BE2C (cell line): ENCODE data around the gene LGMN.
"Not testable (repeated sequence)": the region's sequence is repeated elsewhere in the genome, so short reads cannot be mapped to it uniquely, and the experiment has no call there.

Experiments used
- DNase-seq: peaks from one replicate; pipeline ENCODE4 v3.0.0-alpha.2; 2020
- H3K27me3 ChIP-seq: fragments of 250-450 bp; sonication (Bioruptor Pico); 2 replicates; pipeline ENCODE4 v1.5.1; 2020; ENCODE audit warnings: mild to moderate bottlenecking
- H3K36me3 ChIP-seq: fragments of 250-450 bp; sonication (Bioruptor Pico); 2 replicates; pipeline ENCODE4 v1.5.1; 2020; ENCODE audit warnings: mild to moderate bottlenecking
- H3K4me1 ChIP-seq: fragments of 250-450 bp; sonication (Bioruptor Pico); 2 replicates; pipeline ENCODE4 v1.5.1; 2020
- H3K4me3 ChIP-seq: 2 replicates; pipeline ENCODE4 v1.5.1; 2011; ENCODE audit warnings: low read depth, low read length
- H3K9me3 ChIP-seq: fragments of 250-450 bp; sonication (Bioruptor Pico); 2 replicates; pipeline ENCODE4 v1.5.1; 2020
- CTCF ChIP-seq: IDR thresholded peaks from 2 replicates; pipeline ENCODE4 v1.5.1; 2012; ENCODE audit warnings: mild to moderate bottlenecking, low read depth, low read length

The LGMN gene

GRCh38 chr14:92684801-92685560 lies 63.4 kb downstream of the LGMN start:
- Histone ChIP-seq H3K9me3 (0 out of 2 replicates have a peak, but pooled peaks cover 2% of the 10 kb centered on the region), H3K4me3 (no peak overlapping the region), H3K27me3 (peaks cover 5% of the 10 kb centered on the region; the same call in 1 of the 2 replicates), H3K36me3 (no peaks in the 10 kb centered on the region), H3K4me1 (no peaks in the 10 kb centered on the region)
- DNase-seq: no peak
- no peak for TF ChIP-seq CTCF

- H3K36me3 ChIP-seq: no peaks in the 10 kb centered on the region
- H3K4me1 ChIP-seq: no peaks in the 10 kb centered on the region
- H3K4me3 ChIP-seq: no peak overlapping the region
- H3K27me3 ChIP-seq: peaks cover 4% of the 10 kb centered on the region; the same call in 1 of the 2 replicates
- TF ChIP-seq CTCF: no peak
- 0 out of 2 replicates have a peak, but pooled peaks cover 2% of the 10 kb centered on the region for H3K9me3 ChIP-seq
- no peak for DNase-seq
Measured at GRCh38 chr14:92683041-92683440, 65.4 kb downstream of the LGMN start.

GRCh38 chr14:92680781-92681650 lies 67.4 kb downstream of the LGMN start:
- Histone ChIP-seq H3K9me3 (0 out of 2 replicates have a peak, but pooled peaks cover 2% of the 10 kb centered on the region), H3K4me1 (no peaks in the 10 kb centered on the region), H3K27me3 (no peaks in the 10 kb centered on the region), H3K4me3 (no peak overlapping the region), H3K36me3 (no peaks in the 10 kb centered on the region)
- peak; percentile 92 for TF ChIP-seq CTCF
- peak; percentile 74 for DNase-seq

- H3K9me3 ChIP-seq, H3K27me3 ChIP-seq, H3K4me3 ChIP-seq, H3K4me1 ChIP-seq, H3K36me3 ChIP-seq, DNase-seq: not testable (repeated sequence)
Measured at GRCh38 chr14:92680330-92680729, 68.1 kb downstream of the LGMN start.

- no peak overlapping the region for H3K4me3 ChIP-seq
- TF ChIP-seq CTCF: no peak
- H3K4me1 ChIP-seq: no peaks in the 10 kb centered on the region
- no peaks in the 10 kb centered on the region for H3K36me3 ChIP-seq
- H3K9me3 ChIP-seq: 0 out of 2 replicates have a peak, but pooled peaks cover 2% of the 10 kb centered on the region
- no peaks in the 10 kb centered on the region for H3K27me3 ChIP-seq
- DNase-seq: no peak
Measured at GRCh38 chr14:92679246-92679645, 69.2 kb downstream of the LGMN start.

GRCh38 chr14:92678766-92679165 lies 69.7 kb downstream of the LGMN start:
- Histone ChIP-seq H3K36me3 (no peaks in the 10 kb centered on the region), H3K4me1 (no peaks in the 10 kb centered on the region), H3K9me3 (0 out of 2 replicates have a peak, but pooled peaks cover 2% of the 10 kb centered on the region), H3K4me3 (no peak overlapping the region), H3K27me3 (no peaks in the 10 kb centered on the region)
- DNase-seq: no peak
- TF ChIP-seq CTCF: no peak
